Hematopoietic multipotent progenitor cell treated with erythropoietin and hydrocortisone succinate and interleukin-3 and kit ligand, for 15 days (in vitro differentiated cells): ENCODE results near the gene NDUFAF2.
"Not testable (repeated sequence)": the region's sequence is repeated elsewhere in the genome, so short reads cannot be mapped to it uniquely, and the experiment has no call there.

Experiments
- DNase-seq: peaks from one replicate; pipeline ENCODE4 v3.0.0-alpha.2; 2015; ENCODE audit warnings: low spot score

Gene NDUFAF2

GRCh38 chr5:61177716-61178115 lies 232.7 kb downstream of the NDUFAF2 start:
- no peak for DNase-seq

- DNase-seq: no peak
These were observed 233.7 kb downstream of the NDUFAF2 start for GRCh38 chr5:61178702-61179101.

- DNase-seq: no peak
These were observed 235.9 kb downstream of the NDUFAF2 start for GRCh38 chr5:61180886-61181285.

GRCh38 chr5:61182449-61182848 lies 237.4 kb downstream of the NDUFAF2 start:
- no peak for DNase-seq

- no peak for DNase-seq
These were observed 238.5 kb downstream of the NDUFAF2 start for GRCh38 chr5:61183538-61183937.

GRCh38 chr5:61184708-61185107 lies 239.7 kb downstream of the NDUFAF2 start:
- DNase-seq: no peak

GRCh38 chr5:61186634-61187033 lies 241.6 kb downstream of the NDUFAF2 start:
- no peak for DNase-seq

GRCh38 chr5:61187352-61187751 lies 242.3 kb downstream of the NDUFAF2 start:
- not testable (repeated sequence) for DNase-seq

- not testable (repeated sequence) for DNase-seq
These were observed 242.8 kb downstream of the NDUFAF2 start for GRCh38 chr5:61187826-61188225.

GRCh38 chr5:61198606-61199005 lies 253.6 kb downstream of the NDUFAF2 start:
- no peak for DNase-seq

- DNase-seq: no peak
These were observed 255.7 kb downstream of the NDUFAF2 start for GRCh38 chr5:61200582-61201155.

- no peak for DNase-seq
These were observed 257.2 kb downstream of the NDUFAF2 start for GRCh38 chr5:61202213-61202612.
